Measurements from ENCODE around the gene HSFX1. TPM values are rescaled to one million over a fixed set of nuclear protein-coding genes. Genes with fewer than 3 reads are reported as not detected.

Gene HSFX1
- total and polyA plus RNA-seq, 9 of the 15 experiments (the other 6 are each of a cell fraction or from before 2014, with no cell fraction given) = 0.10 TPM; not detected in 8

- no peak for TF ChIP-seq MTA3 (IDR thresholded peaks at IDR 0.05; ENCODE audit: borderline replicate concordance)
- TF ChIP-seq CBFA2T2 (conservative IDR thresholded peaks at IDR 0.05) = peak; percentile 42; the same call in 1 of the 2 replicates
- TF ChIP-seq MLX (CRISPR knock-in tag; conservative IDR thresholded peaks at IDR 0.05) = no peak
- no peak for TF ChIP-seq ZNF644 (tag; IDR thresholded peaks at IDR 0.05; ENCODE audit: low read depth)
- no peak for TF ChIP-seq USF1 (CRISPR knock-in tag; IDR thresholded peaks at IDR 0.05)
- TF ChIP-seq TCF3 (CRISPR knock-in tag; IDR thresholded peaks at IDR 0.05) = peak; percentile 31; the same call in 1 of the 2 replicates
- TF ChIP-seq NCOA6 (IDR thresholded peaks at IDR 0.05) = no peak
- no peak for TF ChIP-seq THAP7 (CRISPR knock-in tag; IDR thresholded peaks at IDR 0.05)
- no peak for TF ChIP-seq NCOA1 (IDR thresholded peaks at IDR 0.05; ENCODE audit: low read depth)
- TF ChIP-seq PREB (CRISPR knock-in tag; IDR thresholded peaks at IDR 0.05) = no peak
- TF ChIP-seq MCM7 (IDR thresholded peaks at IDR 0.05) = no peak
- TF ChIP-seq EP300 (IDR thresholded peaks at IDR 0.05; ENCODE audit: low read length) = no peak
- no peak for TF ChIP-seq NR2C1 (IDR thresholded peaks at IDR 0.05)
- TF ChIP-seq NR2C1 (tag; IDR thresholded peaks at IDR 0.05) = no peak
- TF ChIP-seq LCOR (CRISPR knock-in tag; IDR thresholded peaks at IDR 0.05) = no peak
- TF ChIP-seq PML (IDR thresholded peaks at IDR 0.05; ENCODE audit: low read length) = no peak
- TF ChIP-seq TEAD4 (IDR thresholded peaks at IDR 0.05; ENCODE audit: low read length) = peak; percentile 35; the same call in 1 of the 2 replicates
- TF ChIP-seq TEAD4 (CRISPR knock-in tag; IDR thresholded peaks at IDR 0.05; ENCODE audit: borderline replicate concordance) = no peak
- no peak for TF ChIP-seq ZMIZ1 (IDR thresholded peaks at IDR 0.05; ENCODE audit: low read depth in 2 of 2, low read length in 2 of 2)
Observed at GRCh38 chrX:149804102-149804501, 30.2 kb downstream of the HSFX1 start (continued).

Data from K562 (cell line).